ENCODE measurements around the gene BBS7.

- TF ChIP-seq CTCF (conservative IDR thresholded peaks at IDR 0.05; ENCODE audit: low read length) (no peak), EZH2phosphoT487 (IDR thresholded peaks at IDR 0.05; ENCODE audit: borderline replicate concordance, low read depth, low read length) (no peak)
Measured at GRCh38 chr4:121879135-121879534, 8.9 kb upstream of the BBS7 start.

Measured in OCI-LY7 (cell line).